ENCODE results near the gene FAM13C. TPM values are rescaled to one million over a fixed set of nuclear protein-coding genes. Genes with fewer than 3 reads are reported as not detected.

FAM13C gene
- total and polyA plus RNA-seq, 9 of the 15 experiments (the other 6 are each of a cell fraction or from before 2014, with no cell fraction given): not detected

- TF ChIP-seq, protein P1, sequence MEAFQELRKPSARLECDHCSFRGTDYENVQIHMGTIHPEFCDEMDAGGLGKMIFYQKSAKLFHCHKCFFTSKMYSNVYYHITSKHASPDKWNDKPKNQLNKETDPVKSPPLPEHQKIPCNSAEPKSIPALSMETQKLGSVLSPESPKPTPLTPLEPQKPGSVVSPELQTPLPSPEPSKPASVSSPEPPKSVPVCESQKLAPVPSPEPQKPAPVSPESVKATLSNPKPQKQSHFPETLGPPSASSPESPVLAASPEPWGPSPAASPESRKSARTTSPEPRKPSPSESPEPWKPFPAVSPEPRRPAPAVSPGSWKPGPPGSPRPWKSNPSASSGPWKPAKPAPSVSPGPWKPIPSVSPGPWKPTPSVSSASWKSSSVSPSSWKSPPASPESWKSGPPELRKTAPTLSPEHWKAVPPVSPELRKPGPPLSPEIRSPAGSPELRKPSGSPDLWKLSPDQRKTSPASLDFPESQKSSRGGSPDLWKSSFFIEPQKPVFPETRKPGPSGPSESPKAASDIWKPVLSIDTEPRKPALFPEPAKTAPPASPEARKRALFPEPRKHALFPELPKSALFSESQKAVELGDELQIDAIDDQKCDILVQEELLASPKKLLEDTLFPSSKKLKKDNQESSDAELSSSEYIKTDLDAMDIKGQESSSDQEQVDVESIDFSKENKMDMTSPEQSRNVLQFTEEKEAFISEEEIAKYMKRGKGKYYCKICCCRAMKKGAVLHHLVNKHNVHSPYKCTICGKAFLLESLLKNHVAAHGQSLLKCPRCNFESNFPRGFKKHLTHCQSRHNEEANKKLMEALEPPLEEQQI (IDR thresholded peaks at IDR 0.05): no peak
- TF ChIP-seq, protein P2, sequence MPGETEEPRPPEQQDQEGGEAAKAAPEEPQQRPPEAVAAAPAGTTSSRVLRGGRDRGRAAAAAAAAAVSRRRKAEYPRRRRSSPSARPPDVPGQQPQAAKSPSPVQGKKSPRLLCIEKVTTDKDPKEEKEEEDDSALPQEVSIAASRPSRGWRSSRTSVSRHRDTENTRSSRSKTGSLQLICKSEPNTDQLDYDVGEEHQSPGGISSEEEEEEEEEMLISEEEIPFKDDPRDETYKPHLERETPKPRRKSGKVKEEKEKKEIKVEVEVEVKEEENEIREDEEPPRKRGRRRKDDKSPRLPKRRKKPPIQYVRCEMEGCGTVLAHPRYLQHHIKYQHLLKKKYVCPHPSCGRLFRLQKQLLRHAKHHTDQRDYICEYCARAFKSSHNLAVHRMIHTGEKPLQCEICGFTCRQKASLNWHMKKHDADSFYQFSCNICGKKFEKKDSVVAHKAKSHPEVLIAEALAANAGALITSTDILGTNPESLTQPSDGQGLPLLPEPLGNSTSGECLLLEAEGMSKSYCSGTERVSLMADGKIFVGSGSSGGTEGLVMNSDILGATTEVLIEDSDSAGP (CRISPR knock-in tag; IDR thresholded peaks at IDR 0.05): no peak
- no peak for TF ChIP-seq ZC3H8 (IDR thresholded peaks at IDR 0.05)
- no peak for TF ChIP-seq CREM (IDR thresholded peaks at IDR 0.05; ENCODE audit: low read depth)
- TF ChIP-seq, protein P3, sequence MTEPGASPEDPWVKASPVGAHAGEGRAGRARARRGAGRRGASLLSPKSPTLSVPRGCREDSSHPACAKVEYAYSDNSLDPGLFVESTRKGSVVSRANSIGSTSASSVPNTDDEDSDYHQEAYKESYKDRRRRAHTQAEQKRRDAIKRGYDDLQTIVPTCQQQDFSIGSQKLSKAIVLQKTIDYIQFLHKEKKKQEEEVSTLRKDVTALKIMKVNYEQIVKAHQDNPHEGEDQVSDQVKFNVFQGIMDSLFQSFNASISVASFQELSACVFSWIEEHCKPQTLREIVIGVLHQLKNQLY (CRISPR knock-in tag; conservative IDR thresholded peaks at IDR 0.05): no peak
Observed at GRCh38 chr10:59289853-59290252, 72.5 kb downstream of the FAM13C start (continued).
